Measurements from ENCODE around the gene TECPR2. TPM values are rescaled to one million over a fixed set of nuclear protein-coding genes. Genes with fewer than 3 reads are reported as not detected.

TECPR2 gene
- total RNA-seq, 1 experiment from 2014 or later = 12.2 TPM

- intact Hi-C loops (cut with micrococcal nuclease) = no loop called here
- no peaks in the 10 kb centered on the region for H4K20me1 ChIP-seq (ENCODE audit: insufficient read depth)
- no peaks in the 10 kb centered on the region for H3K4me1 ChIP-seq (ENCODE audit: control insufficient read depth in 1 of 2, insufficient read depth in 2 of 2, low read length in 2 of 2)
- no peak overlapping the region for H3K4me2 ChIP-seq (ENCODE audit: low read length)
- no peaks in the 10 kb centered on the region for H3K27me3 ChIP-seq (ENCODE audit: insufficient read depth, low read length)
- TF ChIP-seq SP1 (IDR thresholded peaks at IDR 0.05; ENCODE audit: low read depth) (no peak), EZH2phosphoT487 (IDR thresholded peaks at IDR 0.05; ENCODE audit: borderline replicate concordance) (no peak), POLR2A (IDR thresholded peaks at IDR 0.05; ENCODE audit: borderline replicate concordance, extremely low read depth, insufficient read depth, insufficient read length) (no peak), EGR1 (IDR thresholded peaks at IDR 0.05; ENCODE audit: low read depth) (no peak), REST (IDR thresholded peaks at IDR 0.05; ENCODE audit: low read depth) (no peak), FOSL1 (IDR thresholded peaks at IDR 0.05; ENCODE audit: low read depth) (no peak), TCF7L2 (IDR thresholded peaks at IDR 0.05; ENCODE audit: borderline replicate concordance, extremely low read depth, insufficient read depth, insufficient read length) (no peak), SIN3A (IDR thresholded peaks at IDR 0.05; ENCODE audit: low read depth) (no peak), RAD21 (IDR thresholded peaks at IDR 0.05; ENCODE audit: low read depth) (no peak), POLR2AphosphoS5 (IDR thresholded peaks at IDR 0.05; ENCODE audit: low read depth, low read length) (no peak)
- H3K27ac ChIP-seq (ENCODE audit: low read depth, low read length) = no peak overlapping the region
- CTCF ChIA-PET = no interaction called here
- DNase-seq (ENCODE audit: low read depth, low spot score) (no peak), ATAC-seq (no peak)
- H3K4me3 ChIP-seq (replicated peaks in 1 of 2; ENCODE audit: low read depth in 1 of 2, low read length in 2 of 2) = no peak overlapping the region
- no peaks in the 10 kb centered on the region for H3K79me2 ChIP-seq (ENCODE audit: insufficient read depth, low read length)
- no peaks in the 10 kb centered on the region for H3K36me3 ChIP-seq (ENCODE audit: control insufficient read depth in 1 of 2, insufficient read depth in 2 of 2, low read length in 2 of 2)
- H3K9ac ChIP-seq (ENCODE audit: low read length) = no peak overlapping the region
- H3K9me2 ChIP-seq (ENCODE audit: insufficient read depth) = no peaks in the 10 kb centered on the region
- RAD21 ChIA-PET (ENCODE audit: low non-redundant PET in 1 of 2, low total read pairs in 2 of 2, uncharacterized antibody in 2 of 2, unreplicated experiment in 2 of 2) = no interaction called here
- POLR2A ChIA-PET = no interaction called here
- no peaks in the 10 kb centered on the region for H3K9me3 ChIP-seq (ENCODE audit: control insufficient read depth in 1 of 2, insufficient read depth in 1 of 2, low read depth in 1 of 2, low read length in 2 of 2)
- BruUV-seq (replicated peaks) = no TSS peak
- no peak overlapping the region for H2AFZ ChIP-seq (ENCODE audit: low read depth, low read length, poor library complexity, severe bottlenecking)
Measured at GRCh38 chr14:102461490-102462338, 99.0 kb downstream of the TECPR2 start.
